Spleen (tissue), 11 donors: ENCODE measurements around the gene ZCRB1. TPM values are rescaled to one million over a fixed set of nuclear protein-coding genes. Genes with fewer than 3 reads are reported as not detected.
"Not testable (repeated sequence)": the region's sequence is repeated elsewhere in the genome, so short reads cannot be mapped to it uniquely, and the experiment has no call there.

Experiments used
- DNase-seq: peaks from one replicate; pipeline ENCODE4 v3.0.0-alpha.2; 2020
- H3K27ac ChIP-seq, 8 donors: fragments of 200-600 bp; sonication (generic) in 7 of 8; 1 replicate in 4 of 8; 2 replicates in 4 of 8; pipeline versions ENCODE4 v1.5.0 to v1.8.0; 2016 to 2021; ENCODE audit warnings: inconsistent platforms in 4 of 8, mild to moderate bottlenecking in 4 of 8, moderate library complexity in 1 of 8
- H3K27me3 ChIP-seq, 7 donors: fragments of 200-600 bp; sonication (generic) in 6 of 7; replicated peaks in 1 of 7; 1 replicate in 4 of 7; 2 replicates in 3 of 7; pipeline versions ENCODE4 v1.5.0 to v1.8.0; 2016 to 2021; ENCODE audit warnings: inconsistent platforms in 3 of 7, mild to moderate bottlenecking in 1 of 7
- H3K36me3 ChIP-seq, 6 donors: fragments of 200-600 bp; sonication (generic) in 5 of 6; 1 replicate in 4 of 6; 2 replicates in 2 of 6; pipeline versions ENCODE4 v1.5.0 to v1.8.0; 2016 to 2021; ENCODE audit warnings: inconsistent platforms in 2 of 6
- H3K4me1 ChIP-seq, 6 donors: fragments of 200-600 bp; sonication (generic) in 5 of 6; 1 replicate in 3 of 6; 2 replicates in 3 of 6; pipeline versions ENCODE4 v1.5.0 to v1.8.0; 2016 to 2021; ENCODE audit warnings: inconsistent platforms in 3 of 6
- H3K4me3 ChIP-seq, 8 donors: fragments of 200-600 bp; sonication (generic) in 7 of 8; 1 replicate in 4 of 8; 2 replicates in 4 of 8; pipeline versions ENCODE4 v1.5.0 to v1.8.0; 2016 to 2021; ENCODE audit warnings: inconsistent platforms in 4 of 8, mild to moderate bottlenecking in 4 of 8, moderate library complexity in 2 of 8
- H3K9me3 ChIP-seq, 8 donors: fragments of 200-600 bp; sonication (generic) in 7 of 8; 1 replicate in 4 of 8; 2 replicates in 4 of 8; pipeline versions ENCODE4 v1.5.0 to v1.8.0; 2016 to 2021; ENCODE audit warnings: inconsistent platforms in 4 of 8
- POLR2A ChIP-seq, 3 donors: fragments of 450-650 bp; IDR thresholded peaks; one replicate each; pipeline ENCODE4 v1.5.1; 2017; ENCODE audit warnings: antibody characterized with exemption in 3 of 3, mild to moderate bottlenecking in 1 of 3
- POLR2AphosphoS5 ChIP-seq, 3 donors: sonication (generic); formaldehyde crosslinking; IDR thresholded peaks; one replicate each; pipeline ENCODE4 v1.5.1; 2017; ENCODE audit warnings: antibody characterized with exemption in 3 of 3
- WGBS, 5 donors: extraction: QIAGEN DNeasy Blood & Tissue Kit in 3 of 5; methylation state at CpG; one replicate each; pipeline versions ENCODE4 v1.1.5 to v1.1.7; 2013 to 2018; 5-methylcytosine and 5-hydroxymethylcytosine counted together
- intact Hi-C: fragments of 100-400 bp; cut with DNase I; formaldehyde crosslinking; loops from one replicate; pipeline ENCODE4 v1.15.0; 2023; ENCODE audit warnings: low total_unique reads
- polyA plus RNA-seq, 3 donors: library from polyadenylated mRNA; stranded (reverse); fragments of 200-250 nt; gene quantifications; one replicate each; pipeline ENCODE4 v1.2.1, GENCODE V29; 2013
- total RNA-seq, 7 donors: library from RNA; depleted of rRNA in 3 of 7; stranded (reverse); fragments of >200 nt in 3 of 7; fragmentation: NEBNext Ultra II Directional in 4 of 7; extraction: Animal tissue kit (Norgen Biotek cat#: 25700) in 4 of 7; gene quantifications; one replicate each; pipeline versions ENCODE4 v1.1.0 to v1.2.1, GENCODE V29; 2016 to 2021
- TF ChIP-seq, protein P1 (sequence below), 11 experiments: fragments of 200-600 bp in 7 of 11; fragments of 450-650 bp in 4 of 11; sonication (generic) in 4 of 11; IDR thresholded peaks in 8 of 11; conservative IDR thresholded peaks in 3 of 11; 1 replicate in 7 of 11; 2 replicates in 4 of 11; pipeline versions ENCODE4 v1.4.0 to v1.8.0; 2016 to 2021; ENCODE audit warnings: antibody characterized with exemption in 11 of 11, inconsistent platforms in 4 of 11, mild to moderate bottlenecking in 1 of 11
- donor health status: healthy with polysubstance abuse.
- donor health status: DM: no; HTN: no; CAD: no; lungs with moderate emphysema.
- donor health status: DM: no; HTN: no; CAD: no.
- donor health status: Bipolar disorder and iron deficiency.
- donor health status: healthy.
- donor health status: DM: no; HTN: no; CAD: no.
- donor health status: DM: yes; HTN: yes; CAD: no.

The ZCRB1 gene
- total and polyA plus RNA-seq, 10 donors = 27.2 to 43.0 (median 31.3) TPM

DNA sequence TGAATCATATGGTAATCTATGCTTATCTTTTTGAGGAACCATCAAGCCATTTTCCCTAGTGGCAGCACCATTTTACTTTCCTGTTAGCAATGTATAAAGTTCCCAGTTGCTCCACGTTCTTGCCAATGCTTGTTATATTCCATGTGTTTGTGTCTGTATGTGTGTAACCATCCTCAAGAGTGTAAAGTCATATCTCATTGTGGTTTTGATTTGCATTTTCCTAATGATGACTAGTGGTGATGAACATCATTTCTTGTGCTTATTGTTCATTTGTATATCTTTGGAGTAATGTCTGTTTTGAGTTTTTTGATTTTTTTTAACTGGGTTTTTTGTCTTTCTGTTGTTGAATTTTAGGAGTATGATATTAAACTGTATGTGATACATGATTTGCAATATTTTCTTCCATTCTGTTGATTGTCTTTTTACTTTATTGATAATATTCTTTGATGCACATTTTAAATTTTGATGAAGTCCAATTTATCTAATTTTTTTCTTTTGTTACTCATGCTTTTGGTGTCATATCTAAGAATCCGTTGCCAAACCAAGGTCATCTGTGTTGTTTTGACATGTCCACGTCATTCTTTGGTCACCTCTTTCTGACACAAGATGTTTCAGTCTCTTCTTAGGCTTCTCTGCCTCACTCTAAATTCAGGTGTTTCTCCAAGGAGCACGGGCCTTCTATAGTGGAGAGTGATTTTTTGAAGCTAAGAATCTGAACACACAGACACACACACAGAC, 36.2 kb upstream of the ZCRB1 start:
- Histone ChIP-seq H3K36me3 (peaks cover 0 to 36% (median 2%) of the 10 kb centered on the region in 6 donors), H3K27me3 (no peaks in the 10 kb centered on the region), H3K4me3 (no peak overlapping the region), H3K4me1 (peaks cover 0 to 8% (median 0%) of the 10 kb centered on the region in 6 donors), H3K27ac (no peak overlapping the region), H3K9me3 (no peaks in the 10 kb centered on the region)
- TF ChIP-seq POLR2AphosphoS5 (IDR thresholded peaks at IDR 0.05) (no peak), POLR2A (IDR thresholded peaks at IDR 0.05) (no peak)
- TF ChIP-seq, protein P1, sequence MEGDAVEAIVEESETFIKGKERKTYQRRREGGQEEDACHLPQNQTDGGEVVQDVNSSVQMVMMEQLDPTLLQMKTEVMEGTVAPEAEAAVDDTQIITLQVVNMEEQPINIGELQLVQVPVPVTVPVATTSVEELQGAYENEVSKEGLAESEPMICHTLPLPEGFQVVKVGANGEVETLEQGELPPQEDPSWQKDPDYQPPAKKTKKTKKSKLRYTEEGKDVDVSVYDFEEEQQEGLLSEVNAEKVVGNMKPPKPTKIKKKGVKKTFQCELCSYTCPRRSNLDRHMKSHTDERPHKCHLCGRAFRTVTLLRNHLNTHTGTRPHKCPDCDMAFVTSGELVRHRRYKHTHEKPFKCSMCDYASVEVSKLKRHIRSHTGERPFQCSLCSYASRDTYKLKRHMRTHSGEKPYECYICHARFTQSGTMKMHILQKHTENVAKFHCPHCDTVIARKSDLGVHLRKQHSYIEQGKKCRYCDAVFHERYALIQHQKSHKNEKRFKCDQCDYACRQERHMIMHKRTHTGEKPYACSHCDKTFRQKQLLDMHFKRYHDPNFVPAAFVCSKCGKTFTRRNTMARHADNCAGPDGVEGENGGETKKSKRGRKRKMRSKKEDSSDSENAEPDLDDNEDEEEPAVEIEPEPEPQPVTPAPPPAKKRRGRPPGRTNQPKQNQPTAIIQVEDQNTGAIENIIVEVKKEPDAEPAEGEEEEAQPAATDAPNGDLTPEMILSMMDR (IDR thresholded peaks at IDR 0.05 in 8 of 11, conservative IDR thresholded peaks at IDR 0.05 in 3 of 11) = no peak
- intact Hi-C loops = no loop called here
- 77 to 89% (median 86%) methylated on average over 4 of the region's 4 CpGs for whole genome bisulfite sequencing, 5 donors
- no peak for DNase-seq

DNA sequence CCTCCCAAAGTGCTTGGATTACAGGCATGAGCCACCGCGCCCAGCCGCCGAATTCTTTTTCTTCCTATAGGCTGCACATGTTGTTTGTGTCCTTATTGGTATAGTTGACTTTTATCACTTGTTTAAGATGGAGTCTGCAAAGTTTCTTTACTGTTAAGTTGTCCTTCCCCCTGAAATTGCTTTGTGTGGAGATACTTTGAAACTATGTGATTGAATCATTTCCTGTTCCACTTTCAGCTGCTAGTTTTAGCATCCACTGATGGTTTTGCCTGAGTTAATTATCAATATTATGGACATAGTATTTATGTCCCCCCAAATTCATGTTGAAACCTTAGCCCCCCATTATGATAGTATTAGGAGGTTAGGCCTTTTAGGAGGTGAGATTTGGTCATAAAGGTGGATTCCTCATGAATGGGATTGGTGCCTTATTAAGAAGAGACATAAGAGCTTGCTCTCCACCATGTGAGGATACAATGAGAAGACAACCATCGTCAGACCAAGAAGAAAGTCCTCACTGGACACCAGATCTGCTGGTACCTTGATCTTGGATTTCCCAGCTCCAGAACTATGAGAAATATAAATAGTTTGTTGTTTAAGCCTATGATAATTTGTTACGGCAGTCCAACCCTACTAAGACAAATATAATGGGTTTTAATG, 35.0 kb upstream of the ZCRB1 start:
- Histone ChIP-seq H3K4me1 (peaks cover 0 to 8% (median 0%) of the 10 kb centered on the region in 6 donors), H3K27ac (no peak overlapping the region), H3K36me3 (peaks cover 0 to 48% (median 10%) of the 10 kb centered on the region in 6 donors), H3K27me3 (no peaks in the 10 kb centered on the region), H3K4me3 (no peak overlapping the region), H3K9me3 (no peaks in the 10 kb centered on the region)
- DNase-seq = no peak
- TF ChIP-seq POLR2AphosphoS5 (IDR thresholded peaks at IDR 0.05) (no peak), POLR2A (IDR thresholded peaks at IDR 0.05) (no peak)
- TF ChIP-seq, protein P1 (IDR thresholded peaks at IDR 0.05 in 8 of 11, conservative IDR thresholded peaks at IDR 0.05 in 3 of 11) = no peak
- 87 to 100% (median 97%) methylated on average over 6 of the region's 6 CpGs for WGBS, 5 donors
- intact Hi-C loops = no loop called here

DNA sequence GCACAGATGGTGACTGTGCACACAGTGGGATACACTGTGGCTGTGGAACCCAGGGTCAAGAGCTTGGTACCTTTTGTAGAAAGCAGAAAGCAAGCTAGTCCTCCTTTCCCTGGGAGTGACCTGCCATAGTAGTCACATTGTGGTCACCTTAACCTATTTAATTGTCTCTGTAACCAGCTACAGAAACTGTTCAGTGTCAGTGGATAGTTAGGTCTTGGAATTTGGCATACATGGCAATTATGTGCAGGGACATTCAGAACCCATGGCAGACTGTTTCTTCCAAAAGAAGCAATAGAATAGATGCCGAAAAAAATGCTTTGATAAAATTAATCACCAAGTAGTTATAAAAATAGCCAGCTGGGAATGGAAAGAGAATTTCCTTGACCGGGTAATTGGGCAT, 30.4 kb upstream of the ZCRB1 start:
- WGBS, 5 donors = 88 to 95% (median 91%) methylated on average over 2 of the region's 2 CpGs
- no peak for DNase-seq
- intact Hi-C loops = no loop called here
- Histone ChIP-seq H3K36me3 (peaks cover 0 to 81% (median 30%) of the 10 kb centered on the region in 6 donors), H3K4me1 (peaks cover 0 to 8% (median 0%) of the 10 kb centered on the region in 6 donors), H3K9me3 (no peaks in the 10 kb centered on the region), H3K27ac (no peak overlapping the region), H3K4me3 (no peak overlapping the region), H3K27me3 (no peaks in the 10 kb centered on the region)
- TF ChIP-seq POLR2A (IDR thresholded peaks at IDR 0.05) = no peak
- no peak for TF ChIP-seq POLR2AphosphoS5 (IDR thresholded peaks at IDR 0.05)
- TF ChIP-seq, protein P1 (IDR thresholded peaks at IDR 0.05 in 8 of 11, conservative IDR thresholded peaks at IDR 0.05 in 3 of 11) = no peak

DNA sequence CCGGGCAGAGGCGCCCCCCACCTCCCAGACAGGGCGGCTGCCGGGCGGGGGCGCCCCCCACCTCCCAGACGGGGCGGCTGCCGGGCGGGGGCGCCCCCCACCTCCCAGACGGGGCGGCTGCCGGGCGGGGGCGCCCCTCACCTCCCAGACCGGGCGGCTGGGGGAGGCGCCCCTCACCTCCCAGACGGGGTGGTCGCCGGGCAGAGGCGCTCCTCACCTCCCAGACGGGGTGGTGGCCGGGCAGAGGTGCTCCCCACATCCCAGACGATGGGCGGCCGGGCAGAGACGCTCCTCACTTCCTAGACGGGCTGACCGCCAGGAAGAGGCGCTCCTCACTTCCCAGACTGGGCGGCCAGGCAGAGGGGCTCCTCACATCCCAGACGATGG, 24.1 kb upstream of the ZCRB1 start:
- DNase-seq, H3K27me3 ChIP-seq: not testable (repeated sequence)
- 93 to 100% (median 98%) methylated on average over 3 to 34 of the region's 34 CpGs for WGBS, 5 donors

DNA sequence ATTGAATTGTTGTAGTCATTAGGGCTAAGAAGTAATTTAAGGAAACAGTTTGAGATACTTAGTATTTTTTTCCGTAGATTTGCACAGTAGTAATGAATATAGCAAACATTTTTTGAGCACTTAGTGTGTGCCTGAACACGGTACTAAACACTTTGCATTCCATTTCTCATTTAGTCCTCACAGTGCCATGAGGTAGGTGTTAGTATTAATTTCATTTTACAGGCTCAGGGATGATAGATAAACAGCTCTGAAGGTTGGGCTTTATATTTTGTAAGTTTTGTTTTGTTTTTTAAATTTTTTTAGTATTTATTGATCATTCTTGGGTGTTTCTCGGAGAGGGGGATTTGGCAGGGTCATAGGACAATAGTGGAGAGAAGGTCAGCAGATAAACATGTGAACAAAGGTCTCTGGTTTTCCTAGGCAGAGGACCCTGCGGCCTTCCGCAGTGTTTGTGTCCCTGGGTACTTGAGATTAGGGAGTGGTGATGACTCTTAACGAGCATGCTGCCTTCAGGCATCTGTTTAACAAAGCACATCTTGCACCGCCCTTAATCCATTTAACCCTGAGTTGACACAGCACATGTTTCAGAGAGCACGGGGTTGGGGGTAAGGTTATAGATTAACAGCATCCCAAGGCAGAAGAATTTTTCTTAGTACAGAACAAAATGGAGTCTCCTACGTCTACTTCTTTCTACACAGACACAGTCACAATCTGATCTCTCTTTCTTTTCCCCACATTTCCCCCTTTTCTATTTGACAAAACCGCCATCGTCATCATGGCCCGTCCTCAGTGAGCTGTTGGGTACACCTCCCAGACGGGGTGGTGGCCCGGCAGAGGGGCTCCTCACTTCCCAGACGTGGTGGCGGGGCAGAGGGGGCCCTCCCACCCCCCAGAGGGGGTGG, 23.5 kb upstream of the ZCRB1 start:
- H3K27ac ChIP-seq, H3K27me3 ChIP-seq, DNase-seq, intact Hi-C loops, H3K4me3 ChIP-seq, H3K9me3 ChIP-seq: not testable (repeated sequence)
- Histone ChIP-seq H3K36me3 (peaks cover 0 to 35% (median 13%) of the 10 kb centered on the region in 6 donors), H3K4me1 (peaks cover 0 to 20% (median 5%) of the 10 kb centered on the region in 6 donors)
- WGBS, 5 donors = 75 to 91% (median 83%) methylated on average over 10 to 12 of the region's 16 CpGs

More for the DNA sequence above, 24.1 kb upstream of the ZCRB1 start:
- intact Hi-C loops, H3K4me3 ChIP-seq, H3K27ac ChIP-seq, H3K9me3 ChIP-seq: not testable (repeated sequence)
- peaks cover 0 to 14% (median 5%) of the 10 kb centered on the region in 6 donors for H3K4me1 ChIP-seq
- H3K36me3 ChIP-seq = peaks cover 0 to 42% (median 14%) of the 10 kb centered on the region in 6 donors
